Activated naive CD4-positive, alpha-beta T cell treated with anti-CD3 and anti-CD28 coated beads for 36 hours (primary cell): ENCODE measurements around the gene PSAP. TPM values are rescaled to one million over a fixed set of nuclear protein-coding genes. Genes with fewer than 3 reads are reported as not detected.
A peak's percentile ranks its signal among the peaks of the same experiment; 100 is the strongest.
"Not testable (repeated sequence)": the region's sequence is repeated elsewhere in the genome, so short reads cannot be mapped to it uniquely, and the experiment has no call there.

Source experiments
- CTCF ChIA-PET: fragments of 350-600 bp; sonication (Branson Sonifier 250); formaldehyde crosslinking; loops from one replicate; lab custom pipeline; 2021; ENCODE audit warnings: antibody characterized with exemption; lab: Charles Lee
- DNase-seq: peaks from one replicate; pipeline ENCODE4 v3.0.0-alpha.2; 2020
- H3K27ac Mint-ChIP-seq: one replicate; pipeline ENCODE4 v1.8.0; 2021; ENCODE audit warnings: mild to moderate bottlenecking, mixed read lengths
- H3K27me3 Mint-ChIP-seq: one replicate; pipeline ENCODE4 v1.8.0; 2021; ENCODE audit warnings: low read depth, mixed read lengths
- H3K36me3 Mint-ChIP-seq: one replicate; pipeline ENCODE4 v1.8.0; 2021; ENCODE audit warnings: low read depth, mixed read lengths
- H3K4me1 Mint-ChIP-seq: one replicate; pipeline ENCODE4 v1.8.0; 2021; ENCODE audit warnings: low read depth, mixed read lengths
- H3K4me3 Mint-ChIP-seq: one replicate; pipeline ENCODE4 v1.8.0; 2021; ENCODE audit warnings: mild to moderate bottlenecking, moderate library complexity, mixed read lengths
- H3K9me3 Mint-ChIP-seq: one replicate; pipeline ENCODE4 v1.8.0; 2021; ENCODE audit warnings: mixed read lengths
- intact Hi-C: fragments of 100-400 bp; cut with micrococcal nuclease; formaldehyde crosslinking; loops from one replicate; pipeline ENCODE4 v1.15.1; 2023
- total RNA-seq, 2 experiments: library from RNA; stranded (reverse); gene quantifications; one replicate each; pipeline ENCODE4 v1.2.3, GENCODE V29; 2021

The PSAP gene
- 100 to 1,000 TPM; 129 to 133 TPM for total RNA-seq

DNA sequence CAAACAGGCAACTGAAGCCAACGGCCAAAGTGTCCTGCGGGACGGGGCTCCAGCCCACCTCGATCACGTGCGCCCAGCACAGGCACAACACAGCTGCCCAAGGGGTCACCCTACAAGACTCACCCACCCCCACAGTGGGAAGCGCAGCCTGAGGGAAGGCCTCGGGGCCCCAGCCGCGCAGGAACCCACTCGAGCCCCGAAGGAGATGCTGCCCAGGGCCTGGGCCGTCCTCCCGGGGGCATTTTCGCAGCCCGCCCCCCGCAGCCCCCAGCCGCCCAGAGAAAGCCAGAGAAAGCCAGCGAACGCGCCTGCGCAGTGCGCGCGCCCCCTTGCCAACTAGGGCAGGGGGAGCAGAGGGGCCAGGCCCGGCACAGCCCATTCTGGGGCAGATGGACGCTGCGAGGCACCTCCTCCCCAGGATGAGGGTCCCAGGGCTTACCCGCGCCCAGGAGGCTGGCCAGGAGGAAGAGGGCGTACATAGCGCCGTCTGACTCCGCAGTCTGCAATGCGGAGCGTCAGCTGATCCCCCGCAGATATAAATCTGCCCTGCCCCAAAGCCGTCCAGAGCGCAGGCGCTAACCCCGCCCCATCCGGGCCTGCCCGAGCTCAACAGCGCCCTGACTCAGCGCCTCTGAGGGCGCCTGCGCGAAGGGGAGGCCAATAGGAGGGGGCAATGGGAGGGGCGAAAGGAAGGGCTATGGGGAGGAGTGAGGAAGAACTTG, at the start of gene PSAP:
Gene PSAP (minus strand): TSS at position 509 of the 722 bp plus-strand sequence. CDS start 30 bp downstream, at position 479.
- peaks cover 3% of the 10 kb centered on the region for H3K36me3 Mint-ChIP-seq

DNA sequence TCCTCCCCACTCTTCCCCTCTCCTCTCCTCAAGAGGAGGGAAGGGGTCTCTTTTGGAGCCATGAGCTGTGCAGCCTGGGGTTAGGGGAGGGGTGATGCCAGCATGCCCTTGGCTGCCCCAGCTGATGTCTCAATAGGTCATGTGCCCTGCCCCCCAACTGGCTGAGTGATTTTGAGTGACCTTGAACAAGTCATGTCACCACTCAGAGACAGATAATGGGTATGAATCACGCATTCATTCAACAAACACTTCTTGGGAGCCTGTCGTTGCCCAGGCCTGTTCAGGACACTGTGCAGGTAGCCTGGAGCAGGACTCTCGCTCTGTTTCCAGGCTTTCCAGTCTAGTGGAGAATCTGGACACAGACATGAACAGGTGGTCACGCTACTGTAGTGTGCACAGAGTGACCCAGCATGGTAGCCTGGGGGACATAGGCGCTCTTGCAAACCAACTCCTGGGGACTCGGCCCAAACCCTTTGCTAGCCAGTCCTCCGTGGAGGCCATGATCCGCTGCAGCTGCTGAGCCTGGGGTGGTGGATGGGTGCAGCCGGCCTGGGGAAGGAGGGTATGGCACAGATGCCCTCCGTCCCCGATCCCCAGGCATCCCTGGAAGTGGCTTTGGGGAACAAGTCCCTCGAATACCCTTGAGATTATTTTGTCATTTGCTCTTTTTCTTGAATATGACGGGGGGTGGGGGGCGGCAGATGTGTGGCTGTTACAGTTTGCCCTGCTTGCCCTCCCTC, 49.6 kb upstream of the PSAP start:
- CTCF ChIA-PET, result interaction anchor here (7.4 kb wide), 1 partner anchor 146 kb away, joined by 149 read pairs; no protein-coding TSS in a partner anchor
- H3K4me1 Mint-ChIP-seq, result peaks cover 11% of the 10 kb centered on the region
- DNase-seq, result no peak
- H3K27ac Mint-ChIP-seq, result no peak overlapping the region
- intact Hi-C loops, result no loop called here
- peaks cover 2% of the 10 kb centered on the region for H3K9me3 Mint-ChIP-seq
- no peaks in the 10 kb centered on the region for H3K36me3 Mint-ChIP-seq
- no peaks in the 10 kb centered on the region for H3K27me3 Mint-ChIP-seq
- H3K4me3 Mint-ChIP-seq, result no peak overlapping the region

More for the DNA sequence above, at the start of gene PSAP:
- no peaks in the 10 kb centered on the region for H3K9me3 Mint-ChIP-seq
- H3K4me1 Mint-ChIP-seq, result peaks cover 42% of the 10 kb centered on the region
- peak within 1 kb of the TSS; percentile 91 for H3K4me3 Mint-ChIP-seq
- peak within 1 kb of the TSS; percentile 65 for H3K27ac Mint-ChIP-seq
- CTCF ChIA-PET, result interaction anchor here (0.6 to 2.8 kb wide), 6 partner anchors 12 to 198 kb away, joined by 3 to 22 read pairs (median 4); no protein-coding TSS in a partner anchor
- H3K27me3 Mint-ChIP-seq, result no peaks in the 10 kb centered on the region
- DNase-seq, result peak; percentile 99
- intact Hi-C loops, result loop anchor here (1.0 kb wide), 1 partner anchor 78 kb away; the partner anchor contains the start of gene VSIR

DNA sequence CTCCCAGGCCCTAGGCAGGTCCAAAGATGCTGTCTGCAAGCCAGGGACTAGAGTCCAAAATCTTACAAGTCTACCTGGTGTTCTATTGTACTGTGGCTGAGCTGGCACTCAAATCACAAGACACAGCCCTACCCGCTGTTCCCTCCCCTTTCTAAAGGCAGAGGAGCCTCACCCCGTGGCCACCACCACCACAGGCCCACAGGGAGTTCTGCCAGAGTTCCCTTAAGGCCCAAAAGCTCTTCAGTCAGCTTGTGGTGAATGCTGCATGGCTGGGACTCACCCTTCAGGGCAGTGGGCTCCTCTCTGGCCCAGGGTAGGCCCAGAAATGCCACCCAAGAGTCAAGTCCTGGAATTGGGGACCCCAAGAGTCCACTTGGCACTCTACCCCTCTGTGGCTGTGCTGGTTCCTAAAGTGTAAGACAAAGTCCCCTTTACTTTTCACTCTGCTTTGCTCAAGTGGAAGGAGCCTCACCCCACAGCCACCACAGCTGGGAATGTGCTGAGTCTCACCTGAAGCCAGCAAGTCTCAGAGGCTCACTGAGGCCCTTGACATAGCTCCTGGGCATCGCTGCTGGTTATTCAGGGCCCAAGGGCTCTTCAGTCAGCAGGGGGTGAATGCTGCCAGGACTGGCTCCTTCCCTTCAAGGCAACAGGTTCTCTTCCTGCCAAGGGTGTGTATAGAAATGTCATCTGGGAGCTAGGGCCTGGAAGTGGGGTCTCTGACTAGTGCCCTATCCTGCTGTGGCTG, 48.8 kb upstream of the PSAP start:
- Mint-ChIP-seq H3K27ac (no peak overlapping the region), H3K9me3 (peaks cover 2% of the 10 kb centered on the region), H3K4me1 (peaks cover 11% of the 10 kb centered on the region), H3K4me3 (no peak overlapping the region), H3K27me3 (no peaks in the 10 kb centered on the region), H3K36me3 (no peaks in the 10 kb centered on the region)
- intact Hi-C loops, result loop anchor here (5.0 kb wide), 2 partner anchors 503 to 583 kb away; partner anchors contain the start of genes CDH23 and SLC29A3
- no peak for DNase-seq
- CTCF ChIA-PET, result interaction anchor here (0.6 to 7.4 kb wide), 3 partner anchors 78 to 438 kb away, joined by 3 to 149 read pairs (median 4); no protein-coding TSS in a partner anchor

DNA sequence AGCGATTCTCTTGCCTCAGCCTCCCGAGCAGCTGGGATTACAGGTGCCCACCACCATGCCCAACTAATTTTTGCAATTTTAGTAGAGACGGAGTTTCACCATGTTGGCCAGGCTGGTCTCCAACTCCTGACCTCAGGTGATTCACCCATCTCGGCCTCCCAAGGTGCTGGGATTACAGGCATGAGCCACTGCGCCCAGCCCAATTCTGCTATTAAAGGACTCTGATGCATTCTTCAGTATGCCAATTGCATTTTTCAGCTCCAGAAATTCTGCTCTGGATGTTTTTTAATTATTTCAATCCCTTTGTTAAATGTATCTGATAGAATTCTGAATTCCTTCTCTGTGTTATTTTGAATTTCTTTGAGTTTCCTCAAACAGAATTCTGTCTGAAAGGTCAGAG, 47.3 kb upstream of the PSAP start:
- peaks cover 11% of the 10 kb centered on the region for H3K4me1 Mint-ChIP-seq
- H3K9me3 Mint-ChIP-seq, H3K27ac Mint-ChIP-seq, H3K4me3 Mint-ChIP-seq, H3K36me3 Mint-ChIP-seq, DNase-seq, H3K27me3 Mint-ChIP-seq: not testable (repeated sequence)
- intact Hi-C loops, result loop anchor here (5.0 kb wide), 2 partner anchors 501 to 581 kb away; partner anchors contain the start of genes CDH23 and SLC29A3
- CTCF ChIA-PET, result interaction anchor here (0.7 to 7.4 kb wide), 7 partner anchors 65 to 439 kb away, joined by 3 to 149 read pairs (median 3); partner anchors contain the start of gene CHST3

DNA sequence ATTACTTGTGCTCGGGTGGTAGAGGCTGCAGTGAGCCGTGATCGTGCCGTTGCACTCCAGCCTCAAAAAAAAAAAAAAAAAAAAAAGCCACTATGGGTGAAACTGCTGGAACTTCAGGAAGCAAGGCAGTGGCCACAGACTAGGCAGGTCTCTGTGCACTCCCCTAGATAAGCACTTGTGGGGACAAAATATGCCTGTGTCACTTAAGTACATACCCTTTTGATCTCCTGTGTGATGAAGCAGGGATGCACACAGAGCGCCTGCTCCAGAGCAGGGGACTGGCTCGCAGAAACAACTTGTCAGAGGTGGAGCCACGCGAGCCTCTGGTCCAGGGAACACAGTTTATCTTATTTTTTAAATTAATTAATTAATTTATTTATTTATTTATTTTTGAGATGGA, 42.9 kb upstream of the PSAP start:
- Mint-ChIP-seq H3K27ac (no peak overlapping the region), H3K4me1 (peaks cover 18% of the 10 kb centered on the region), H3K27me3 (no peaks in the 10 kb centered on the region), H3K9me3 (peaks cover 2% of the 10 kb centered on the region), H3K4me3 (no peak overlapping the region), H3K36me3 (no peaks in the 10 kb centered on the region)
- DNase-seq, result no peak
- intact Hi-C loops, result no loop called here
- CTCF ChIA-PET, result interaction anchor here (0.6 to 7.4 kb wide), 6 partner anchors 84 to 444 kb away, joined by 3 to 149 read pairs (median 4); no protein-coding TSS in a partner anchor

DNA sequence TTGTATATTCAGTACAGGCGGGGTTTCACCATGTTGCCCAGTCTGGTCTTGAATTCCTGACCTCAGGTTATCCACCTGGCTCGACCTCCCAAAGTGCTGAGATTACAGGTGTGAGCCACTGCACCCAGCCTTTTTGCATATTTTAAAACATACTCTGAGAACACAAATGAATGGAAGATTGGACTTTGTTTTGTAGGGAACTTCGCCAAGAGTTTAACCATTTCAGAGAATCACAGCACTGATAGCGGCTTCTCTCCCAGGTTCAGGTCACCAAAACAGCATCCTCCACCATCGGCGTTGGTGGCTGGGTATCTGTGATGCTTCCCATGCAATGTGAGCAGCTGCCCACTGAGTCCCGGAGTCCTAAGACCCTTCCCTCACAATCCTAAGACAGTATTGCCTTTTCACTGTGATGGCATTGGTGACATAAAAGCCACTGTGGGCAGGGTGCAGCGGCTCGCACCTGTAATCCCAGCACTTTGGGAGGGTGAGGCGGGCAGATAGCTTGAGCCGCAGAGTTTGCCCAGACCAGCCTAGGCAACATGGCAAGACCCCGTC, 42.3 kb upstream of the PSAP start:
- no peak overlapping the region for H3K27ac Mint-ChIP-seq
- peaks cover 24% of the 10 kb centered on the region for H3K4me1 Mint-ChIP-seq
- H3K36me3 Mint-ChIP-seq, result no peaks in the 10 kb centered on the region
- H3K9me3 Mint-ChIP-seq, result no peaks in the 10 kb centered on the region
- H3K4me3 Mint-ChIP-seq, result no peak overlapping the region
- DNase-seq, result no peak
- intact Hi-C loops, result no loop called here
- no peaks in the 10 kb centered on the region for H3K27me3 Mint-ChIP-seq
- CTCF ChIA-PET, result interaction anchor here (0.6 to 7.4 kb wide), 6 partner anchors 11 to 445 kb away, joined by 3 to 149 read pairs (median 4); no protein-coding TSS in a partner anchor

DNA sequence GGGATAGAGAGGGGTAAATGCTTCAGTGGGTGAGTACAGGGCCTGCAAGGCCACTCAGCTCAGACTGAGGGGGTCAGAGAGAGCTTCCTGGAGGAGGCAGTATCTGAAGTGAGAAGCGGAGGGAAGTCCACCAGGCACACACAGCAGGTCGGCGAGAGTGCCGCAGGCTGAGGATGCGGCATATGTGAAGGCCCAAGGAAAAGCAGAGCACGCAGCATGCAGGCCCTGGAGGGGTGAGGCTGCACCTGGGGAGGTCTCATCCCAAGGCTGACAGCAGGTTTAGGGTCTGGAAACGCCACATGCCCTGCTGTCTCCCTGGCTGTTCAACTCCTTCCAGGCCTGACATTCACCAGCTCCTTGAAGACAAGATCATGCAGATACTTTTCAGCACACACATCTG, 40.4 kb upstream of the PSAP start:
- no peak overlapping the region for H3K27ac Mint-ChIP-seq
- no peaks in the 10 kb centered on the region for H3K9me3 Mint-ChIP-seq
- no peaks in the 10 kb centered on the region for H3K36me3 Mint-ChIP-seq
- H3K4me3 Mint-ChIP-seq, result no peak overlapping the region
- no peak for DNase-seq
- intact Hi-C loops, result no loop called here
- H3K4me1 Mint-ChIP-seq, result peaks cover 13% of the 10 kb centered on the region
- CTCF ChIA-PET, result interaction anchor here (0.6 to 2.3 kb wide), 4 partner anchors 13 to 360 kb away, joined by 3 to 7 read pairs (median 5); no protein-coding TSS in a partner anchor
- H3K27me3 Mint-ChIP-seq, result no peaks in the 10 kb centered on the region

DNA sequence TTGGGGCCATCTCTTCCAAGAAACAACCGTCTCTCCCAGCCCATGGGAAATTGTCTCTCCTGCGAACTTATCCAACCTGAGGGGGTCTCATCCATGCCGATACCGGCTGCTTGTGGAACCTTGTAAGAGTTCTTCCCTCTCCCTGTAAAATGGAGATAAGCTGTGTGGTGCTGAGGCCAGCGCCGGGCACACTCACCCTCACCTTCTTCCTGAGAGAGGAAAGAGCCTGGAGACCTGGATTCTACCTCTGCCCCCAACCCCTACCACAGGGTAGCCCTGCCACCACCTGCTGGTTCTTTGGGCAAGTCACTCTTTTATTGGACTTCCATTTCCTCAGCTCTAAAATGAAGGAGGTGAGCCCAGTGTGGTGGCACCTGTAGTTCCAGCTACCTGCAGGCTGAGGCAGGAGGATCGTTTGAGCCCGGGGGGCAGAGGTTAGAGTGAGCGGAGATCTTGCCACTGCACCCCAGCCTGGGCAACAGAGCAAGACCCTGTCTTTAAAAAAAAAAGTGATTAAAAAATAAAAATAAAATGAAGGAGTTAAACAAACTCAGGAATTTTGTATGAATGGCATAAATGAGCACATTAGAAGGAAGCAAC, 38.4 kb upstream of the PSAP start:
- Mint-ChIP-seq H3K27ac (no peak overlapping the region), H3K4me3 (peak overlapping the region; percentile 78), H3K27me3 (no peaks in the 10 kb centered on the region), H3K36me3 (no peaks in the 10 kb centered on the region), H3K9me3 (no peaks in the 10 kb centered on the region), H3K4me1 (peaks cover 13% of the 10 kb centered on the region)
- CTCF ChIA-PET, result interaction anchor here (0.8 to 1.0 kb wide), 3 partner anchors 44 to 159 kb away, joined by 3 to 5 read pairs (median 4); no protein-coding TSS in a partner anchor
- DNase-seq, result no peak
- intact Hi-C loops, result loop anchor here (2.0 kb wide), 2 partner anchors 53 to 121 kb away; no protein-coding TSS in a partner anchor

DNA sequence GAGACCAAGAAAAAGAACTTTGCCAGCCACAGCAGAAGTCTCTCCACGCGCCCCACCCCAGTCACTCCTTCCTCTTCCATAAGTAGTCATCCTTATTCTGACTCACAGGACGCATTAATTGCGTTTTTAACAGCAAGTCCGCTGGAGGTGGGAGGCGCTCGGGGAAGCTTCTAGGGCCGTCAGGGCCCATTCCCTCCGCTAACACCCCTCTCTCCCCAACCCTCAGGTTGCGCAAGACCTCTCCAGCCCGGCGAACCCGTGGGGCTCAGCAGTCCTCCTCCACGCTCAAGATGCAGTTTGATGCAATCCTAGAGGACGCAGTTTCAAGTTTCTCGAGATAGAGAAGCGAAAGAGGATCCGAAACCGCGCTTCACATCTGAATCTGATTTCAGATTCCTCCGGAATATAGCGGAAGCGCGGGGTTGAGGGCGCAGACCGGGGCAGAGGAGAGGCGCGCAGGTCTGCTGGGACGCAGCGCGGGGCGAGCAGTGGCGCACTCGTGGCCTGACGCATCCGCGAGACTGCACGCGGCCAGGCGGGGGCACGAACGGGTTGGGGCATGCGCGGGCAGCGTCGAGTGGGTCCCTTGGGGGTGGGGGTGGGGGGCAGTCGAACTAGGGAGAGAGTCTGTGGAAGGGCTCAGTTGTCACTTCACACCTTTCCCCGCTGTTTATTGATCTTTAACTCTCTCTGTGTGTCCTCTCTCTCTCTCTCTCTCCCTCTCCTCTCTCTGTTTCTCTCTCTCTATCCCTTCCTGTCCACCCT, 37.8 kb upstream of the PSAP start:
- Mint-ChIP-seq H3K9me3 (no peaks in the 10 kb centered on the region), H3K27me3 (no peaks in the 10 kb centered on the region), H3K27ac (peak overlapping the region; percentile 24), H3K4me3 (peak overlapping the region; percentile 78), H3K4me1 (peaks cover 13% of the 10 kb centered on the region), H3K36me3 (no peaks in the 10 kb centered on the region)
- intact Hi-C loops, result loop anchor here (2.0 kb wide), 2 partner anchors 52 to 120 kb away; no protein-coding TSS in a partner anchor
- CTCF ChIA-PET, result interaction anchor here (0.8 to 1.0 kb wide), 3 partner anchors 44 to 160 kb away, joined by 3 to 5 read pairs (median 4); no protein-coding TSS in a partner anchor
- DNase-seq, result peak; percentile 80

DNA sequence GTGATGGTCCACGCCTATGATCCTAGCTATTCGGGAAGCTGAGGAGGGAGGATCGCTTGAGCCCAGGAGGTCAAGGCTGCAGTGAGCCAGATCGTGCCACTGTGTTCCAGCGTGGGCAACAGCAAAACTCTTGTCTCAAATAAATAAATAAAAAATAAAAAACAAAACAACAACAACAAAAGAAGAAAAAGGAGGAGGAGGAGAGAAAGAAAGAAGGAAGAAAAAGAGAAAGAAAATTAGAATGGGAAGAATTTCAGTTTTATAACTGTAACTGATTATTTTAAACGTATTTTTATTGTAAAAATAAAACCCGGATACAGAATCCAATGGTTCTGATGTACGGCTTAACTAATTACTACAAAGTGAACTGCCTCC, 37.2 kb upstream of the PSAP start:
- no peaks in the 10 kb centered on the region for H3K36me3 Mint-ChIP-seq
- H3K4me3 Mint-ChIP-seq, result peak overlapping the region; percentile 78
- no peak overlapping the region for H3K27ac Mint-ChIP-seq
- CTCF ChIA-PET, result interaction anchor here (0.8 kb wide), 1 partner anchor 8 kb away, joined by 3 read pairs; no protein-coding TSS in a partner anchor
- no peaks in the 10 kb centered on the region for H3K27me3 Mint-ChIP-seq
- H3K4me1 Mint-ChIP-seq, result peaks cover 17% of the 10 kb centered on the region
- H3K9me3 Mint-ChIP-seq, result no peaks in the 10 kb centered on the region
- intact Hi-C loops, result loop anchor here (2.0 kb wide), 2 partner anchors 51 to 119 kb away; no protein-coding TSS in a partner anchor
- DNase-seq, result no peak
